Skeletal muscle cell (primary cell): ENCODE measurements around the gene QRICH1.
A peak's percentile ranks its signal among the peaks of the same experiment; 100 is the strongest.

Experiments used
- DNase-seq: peaks from one replicate; pipeline ENCODE4 v3.0.0-alpha.2; 2010; ENCODE audit warnings: low read depth
- H3K4me3 ChIP-seq: 2 replicates; pipeline ENCODE4 v1.5.1; 2011; ENCODE audit warnings: low read depth, mild to moderate bottlenecking, control low read depth, low read length, moderate library complexity

Gene QRICH1

DNA sequence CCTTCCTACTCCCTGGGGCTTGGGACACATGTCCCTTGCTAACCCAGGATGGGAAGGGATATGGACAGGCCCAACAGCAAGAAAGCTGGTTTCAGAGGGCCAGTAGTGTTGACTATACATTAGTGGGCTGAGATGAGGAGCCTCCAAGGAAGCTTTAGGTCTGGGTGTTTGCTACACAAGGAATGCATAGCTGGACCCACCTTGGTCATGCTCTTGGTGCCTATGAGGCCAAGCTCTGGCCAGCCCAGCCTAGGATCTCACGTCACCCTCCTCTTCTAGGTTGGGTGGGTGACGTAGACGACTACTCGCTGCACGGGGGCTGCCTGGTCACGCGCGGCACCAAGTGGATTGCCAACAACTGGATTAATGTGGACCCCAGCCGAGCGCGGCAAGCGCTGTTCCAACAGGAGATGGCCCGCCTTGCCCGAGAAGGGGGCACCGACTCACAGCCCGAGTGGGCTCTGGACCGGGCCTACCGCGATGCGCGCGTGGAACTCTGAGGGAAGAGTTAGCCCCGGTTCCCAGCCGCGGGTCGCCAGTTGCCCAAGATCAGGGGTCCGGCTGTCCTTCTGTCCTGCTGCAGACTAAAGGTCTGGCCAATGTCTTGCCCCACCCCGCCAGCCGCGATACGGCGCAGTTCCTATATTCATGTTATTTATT lies 87.3 kb downstream of the QRICH1 start:
- no peak for DNase-seq
- peak overlapping the region; percentile 92 for H3K4me3 ChIP-seq

DNA sequence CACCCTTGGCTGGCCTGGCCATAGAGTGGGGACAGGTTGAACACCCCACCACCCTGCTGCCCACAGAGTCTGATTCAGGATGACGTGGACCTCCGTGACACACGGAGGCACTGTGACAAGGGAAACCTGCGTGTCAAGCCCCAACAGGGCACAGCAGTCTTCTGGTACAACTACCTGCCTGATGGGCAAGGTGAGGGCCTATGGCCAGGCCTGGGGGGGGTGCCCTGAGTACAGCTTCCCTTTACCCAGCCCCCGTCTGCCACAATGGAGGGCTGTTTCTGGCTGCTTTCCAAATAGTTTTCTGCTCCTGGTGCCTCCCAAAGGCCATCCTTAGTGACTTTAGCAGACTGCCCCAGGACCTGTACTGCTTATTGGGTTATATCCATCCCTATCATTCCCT lies 87.9 kb downstream of the QRICH1 start:
- DNase-seq, result no peak
- H3K4me3 ChIP-seq, result peak overlapping the region; percentile 92

DNA sequence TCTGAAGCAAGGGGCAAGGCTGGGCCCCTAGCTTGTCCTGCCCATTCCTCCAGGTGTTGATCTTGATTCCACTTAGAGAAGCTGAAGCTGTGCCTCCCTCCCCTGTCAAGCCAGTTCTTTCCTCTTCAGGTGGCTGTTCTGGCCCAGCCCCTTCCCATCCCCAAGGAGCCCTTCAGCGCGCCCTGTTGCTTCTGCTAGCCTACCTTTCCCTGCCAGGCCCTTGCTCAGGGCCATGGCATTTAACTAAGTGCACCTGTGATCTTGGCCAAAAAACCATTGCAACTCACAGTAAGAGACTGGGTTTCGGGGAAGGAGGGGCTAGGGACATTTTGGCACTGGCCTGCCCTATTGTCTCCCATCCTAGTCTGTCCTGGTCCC lies 88.6 kb downstream of the QRICH1 start:
- no peak overlapping the region for H3K4me3 ChIP-seq
- DNase-seq, result no peak

DNA sequence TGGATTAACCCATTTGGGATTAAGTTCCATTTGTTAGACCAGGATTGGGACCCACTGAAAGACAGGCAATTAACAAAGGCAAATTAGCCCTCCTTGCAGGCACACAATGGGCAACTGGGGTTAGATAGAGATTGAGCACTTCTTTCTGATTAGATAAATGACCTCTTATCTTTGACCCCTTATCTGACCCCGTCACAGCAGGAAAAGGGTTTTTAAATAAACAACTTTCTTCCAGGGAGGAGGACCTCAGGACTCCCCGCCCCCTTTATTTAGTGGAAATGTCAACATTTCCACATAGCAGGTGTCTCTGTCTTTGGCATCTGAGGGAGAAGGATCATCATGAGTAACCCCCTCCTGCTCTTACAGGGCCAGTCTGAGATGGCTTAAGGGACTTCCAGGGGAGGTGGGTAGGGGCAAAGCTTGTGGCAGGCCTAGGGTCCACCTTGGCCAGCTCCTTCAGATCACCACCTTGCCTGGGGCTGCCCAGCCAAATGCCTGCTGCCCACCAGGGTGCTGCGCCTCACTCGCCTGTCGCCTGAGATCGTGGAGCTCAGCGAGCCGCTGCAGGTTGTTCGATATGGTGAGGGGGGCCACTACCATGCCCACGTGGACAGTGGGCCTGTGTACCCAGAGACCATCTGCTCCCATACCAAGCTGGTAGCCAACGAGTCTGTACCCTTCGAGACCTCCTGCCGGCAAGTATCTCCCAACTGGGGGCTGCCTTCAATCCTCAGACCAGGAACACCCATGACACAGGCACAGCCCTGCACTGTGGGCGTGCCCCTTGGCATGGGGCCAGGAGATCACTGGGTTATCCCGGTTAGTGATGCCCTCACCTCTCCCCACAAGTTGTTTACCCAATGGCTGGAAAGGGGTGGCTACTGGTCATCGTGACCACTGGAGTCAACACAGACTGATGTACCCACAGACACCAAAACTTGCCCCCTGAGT lies 89.2 kb downstream of the QRICH1 start:
- no peak overlapping the region for H3K4me3 ChIP-seq
- no peak for DNase-seq

- H3K4me3 ChIP-seq, result no peak overlapping the region
- DNase-seq, result no peak
These were observed 92.7 kb downstream of the QRICH1 start for GRCh38 chr3:49001155-49001554.

DNA sequence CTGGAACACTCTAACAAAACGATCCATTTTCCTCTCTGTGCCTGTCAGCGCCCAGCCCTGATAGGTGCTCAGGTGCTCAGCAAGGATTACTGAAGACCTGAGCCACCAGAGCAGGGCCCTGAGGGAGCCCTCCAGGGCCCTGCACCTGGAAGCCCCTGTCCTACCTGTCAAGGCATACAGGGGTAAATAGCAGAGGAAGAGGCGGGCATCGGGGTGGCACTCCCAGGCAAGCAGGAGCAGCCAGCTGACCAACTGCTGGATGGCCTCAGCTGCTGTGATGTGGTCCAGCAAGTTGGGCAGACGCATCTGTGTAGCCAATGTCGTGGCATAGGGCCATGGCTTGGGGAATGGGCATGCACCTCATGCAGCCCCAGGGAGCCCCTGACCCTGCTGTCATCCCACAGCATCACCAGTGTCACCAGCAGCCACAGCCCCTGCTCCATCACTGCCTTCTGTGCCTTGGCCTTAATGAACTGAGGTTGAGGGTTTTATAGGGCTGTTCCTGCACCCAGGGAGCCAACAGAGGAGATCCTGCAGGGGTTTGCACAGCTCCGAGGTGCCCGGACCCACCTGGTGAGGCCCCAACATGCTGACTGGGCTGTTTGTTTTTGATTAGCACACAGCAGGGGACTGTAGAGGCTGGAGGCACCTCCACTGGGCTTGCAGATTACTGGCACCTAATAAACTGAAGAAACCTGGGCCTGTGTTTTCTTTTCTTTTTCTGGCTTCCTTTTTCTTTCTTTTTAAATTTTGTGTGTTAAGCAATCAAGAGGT lies 94.6 kb downstream of the QRICH1 start:
- no peak for DNase-seq
- no peak overlapping the region for H3K4me3 ChIP-seq

GRCh38 chr3:48997714-48998637 lies 95.9 kb downstream of the QRICH1 start:
- no peak for DNase-seq
- H3K4me3 ChIP-seq, result no peak overlapping the region

- H3K4me3 ChIP-seq, result no peak overlapping the region
- DNase-seq, result no peak
These were observed 96.7 kb downstream of the QRICH1 start for GRCh38 chr3:48997102-48997635.

- H3K4me3 ChIP-seq, result no peak overlapping the region
- DNase-seq, result no peak
These were observed 97.2 kb downstream of the QRICH1 start for GRCh38 chr3:48996640-48997039.

DNA sequence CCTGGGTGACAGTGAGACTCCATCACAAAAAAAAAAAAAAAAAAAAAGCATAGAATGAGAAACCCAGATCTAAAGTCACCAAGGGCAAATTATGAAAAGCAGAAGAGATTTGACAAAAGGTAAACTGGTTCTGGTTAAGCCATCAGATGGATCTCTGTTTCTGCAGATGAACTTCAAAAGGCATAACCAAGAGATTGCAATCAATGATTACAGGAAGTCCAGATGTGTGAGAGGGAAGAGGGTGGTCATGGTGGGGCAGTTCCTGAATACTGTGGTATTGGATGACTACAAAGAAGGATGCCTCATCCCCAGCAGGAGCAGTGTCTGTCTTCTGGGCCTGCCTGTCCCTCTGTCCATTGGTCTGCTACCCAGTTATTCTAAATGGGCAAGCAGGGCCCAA lies 100.0 kb downstream of the QRICH1 start:
- no peak for DNase-seq
- no peak overlapping the region for H3K4me3 ChIP-seq

DNA sequence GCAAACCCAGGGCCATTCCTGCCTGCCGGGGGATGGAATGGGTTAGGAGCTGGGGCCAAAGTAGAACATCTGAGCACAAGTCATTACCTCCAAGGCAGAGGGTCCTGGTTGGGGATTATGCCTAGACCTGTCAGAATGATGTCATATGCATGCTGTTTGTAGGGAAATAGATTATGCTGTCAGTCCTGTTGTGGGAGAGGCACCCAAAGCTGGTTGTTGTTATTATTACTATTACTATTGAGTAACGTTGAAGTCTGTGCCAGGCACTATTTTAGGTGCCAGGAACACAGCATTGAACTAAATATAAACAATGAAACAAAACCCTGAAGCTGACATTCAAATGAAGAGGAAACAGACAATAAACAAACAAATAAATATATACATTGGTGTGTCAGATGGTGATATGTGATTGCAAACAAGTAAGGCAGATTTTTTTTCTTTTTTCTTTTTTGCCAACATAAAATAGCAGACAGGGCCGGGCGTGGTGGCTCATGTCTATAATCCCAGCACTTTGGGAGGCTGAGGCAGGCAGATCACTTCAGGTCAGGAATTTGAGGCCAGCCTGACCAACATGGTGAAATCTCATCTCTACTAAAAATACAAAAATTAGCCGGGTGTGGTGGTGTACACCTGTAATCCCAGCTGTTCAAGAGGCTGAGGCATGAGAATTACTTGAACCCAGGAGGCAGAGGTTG lies 101.9 kb downstream of the QRICH1 start:
- H3K4me3 ChIP-seq, result peak overlapping the region; percentile 78
- no peak for DNase-seq

- peak overlapping the region; percentile 78 for H3K4me3 ChIP-seq
- no peak for DNase-seq
These were observed 103.0 kb downstream of the QRICH1 start for GRCh38 chr3:48990636-48991469.

DNA sequence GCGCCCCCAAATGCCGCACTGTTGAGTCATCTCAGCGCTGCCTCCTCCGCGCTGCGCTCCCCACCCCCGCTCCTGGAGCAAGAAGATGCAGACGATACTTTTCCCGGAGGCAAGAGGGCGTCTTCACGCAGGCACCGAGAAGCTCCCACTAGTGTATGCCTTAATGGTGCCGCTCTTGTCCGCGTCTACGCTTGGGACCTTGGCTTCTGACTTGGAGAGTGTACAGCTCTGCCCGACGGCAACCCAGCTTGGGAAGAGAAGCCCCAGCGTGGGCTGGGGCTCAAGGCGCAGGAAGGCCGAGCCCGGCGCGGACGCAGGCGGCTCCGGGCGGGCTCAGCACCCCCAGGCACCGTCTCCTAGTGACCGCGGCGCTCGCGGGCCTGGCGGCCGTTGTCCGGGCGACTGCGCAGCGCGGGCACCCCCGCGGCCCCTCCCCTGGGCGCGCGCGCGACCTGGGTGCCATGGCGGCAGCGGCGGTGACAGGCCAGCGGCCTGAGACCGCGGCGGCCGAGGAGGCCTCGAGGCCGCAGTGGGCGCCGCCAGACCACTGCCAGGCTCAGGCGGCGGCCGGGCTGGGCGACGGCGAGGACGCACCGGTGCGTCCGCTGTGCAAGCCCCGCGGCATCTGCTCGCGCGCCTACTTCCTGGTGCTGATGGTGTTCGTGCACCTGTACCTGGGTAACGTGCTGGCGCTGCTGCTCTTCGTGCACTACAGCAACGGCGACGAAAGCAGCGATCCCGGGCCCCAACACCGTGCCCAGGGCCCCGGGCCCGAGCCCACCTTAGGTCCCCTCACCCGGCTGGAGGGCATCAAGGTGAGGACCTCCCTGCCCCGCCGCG lies 103.9 kb downstream of the QRICH1 start, which contains the start of gene P4HTM:
Gene P4HTM (plus strand): TSS at position 446 of the 840 bp plus-strand sequence. CDS start 16 bp downstream, at position 462.
- peak; percentile 74 for DNase-seq
- peak within 1 kb of the TSS; percentile 78 for H3K4me3 ChIP-seq

- H3K4me3 ChIP-seq, result peak overlapping the region; percentile 78
- no peak for DNase-seq
These were observed 104.6 kb downstream of the QRICH1 start for GRCh38 chr3:48989126-48989795.

DNA sequence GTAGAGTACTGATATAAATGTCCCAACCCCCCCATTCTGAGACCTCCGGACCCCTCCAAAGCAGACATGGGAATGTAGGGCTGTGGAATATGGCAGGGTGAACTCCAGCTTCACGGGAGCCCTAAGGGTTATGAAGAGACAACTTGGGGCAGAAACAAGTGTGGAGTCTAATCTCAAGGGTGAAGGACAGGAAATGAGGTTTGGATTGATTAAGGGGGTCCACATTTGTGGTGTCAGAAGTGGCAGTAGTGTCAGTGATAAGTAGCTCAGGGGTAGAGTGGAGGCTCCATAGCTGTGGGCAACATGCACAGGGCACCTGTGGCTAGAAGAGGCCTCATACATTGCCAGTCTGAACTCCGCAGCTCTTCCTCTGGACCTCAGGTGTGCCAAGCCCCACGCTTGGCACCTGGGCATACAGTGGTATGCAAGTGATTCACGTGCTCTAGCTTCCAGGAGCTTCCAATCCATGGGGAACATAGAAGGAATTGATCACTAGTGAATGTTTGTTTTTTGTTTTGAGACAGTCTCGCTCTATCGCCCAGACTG lies 108.0 kb downstream of the QRICH1 start:
- DNase-seq, result no peak
- H3K4me3 ChIP-seq, result no peak overlapping the region

DNA sequence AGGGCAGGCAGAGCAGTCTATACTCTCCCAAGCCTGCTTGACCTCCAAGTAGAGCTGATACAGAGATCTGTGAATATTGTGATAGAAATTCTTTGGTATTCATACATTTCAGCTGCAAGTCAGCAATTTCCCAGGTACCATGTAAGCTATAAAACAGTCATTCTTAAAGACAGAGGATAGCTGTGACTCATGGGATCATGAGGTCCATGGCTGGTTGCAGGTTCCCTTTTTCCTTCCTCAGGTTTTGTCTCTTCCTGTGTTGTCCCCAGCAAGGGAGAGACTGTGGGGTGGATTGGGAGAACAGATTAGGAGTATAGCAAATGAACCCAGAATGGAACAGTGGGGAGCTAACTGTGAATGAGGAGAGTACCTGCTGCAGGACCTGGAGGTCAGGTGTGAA lies 109.2 kb downstream of the QRICH1 start:
- no peak overlapping the region for H3K4me3 ChIP-seq
- DNase-seq, result no peak
